Measurements from ENCODE around the gene ALDH1A1.

DNA sequence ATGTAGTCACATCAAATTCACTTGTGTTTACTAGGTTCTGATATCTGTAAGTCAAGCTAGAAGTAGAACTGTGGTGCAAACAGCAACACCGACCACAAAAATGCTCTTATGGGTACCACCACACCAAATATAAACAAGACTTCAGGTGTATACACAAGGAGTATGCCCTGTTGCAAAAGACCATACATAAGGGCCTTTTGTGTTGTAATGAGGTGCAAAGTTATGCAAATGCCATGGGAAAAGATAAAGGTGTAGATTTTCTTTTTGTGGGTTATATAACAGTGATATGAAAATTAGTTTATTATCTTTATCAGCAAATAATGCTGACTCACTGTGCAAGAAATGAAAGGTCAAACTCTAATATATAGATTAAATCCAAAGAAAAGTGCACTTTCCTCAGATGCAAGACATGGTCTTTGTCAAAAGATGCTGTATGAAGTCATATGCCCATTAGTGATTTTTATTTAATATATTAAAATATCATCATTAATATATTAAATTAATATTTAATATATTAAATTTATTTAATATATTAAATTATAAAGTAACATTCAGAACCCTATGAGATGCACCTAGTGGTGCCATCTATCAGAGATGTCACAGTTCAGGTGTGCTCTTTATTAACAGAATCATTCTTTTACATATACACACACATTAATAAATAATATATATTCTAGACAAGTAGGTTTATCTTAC is 26.7 kb upstream of the ALDH1A1 start:
- TF ChIP-seq POLR2AphosphoS5 (IDR thresholded peaks at IDR 0.05; ENCODE audit: low read depth, low read length) (no peak), RBBP5 (IDR thresholded peaks at IDR 0.05; ENCODE audit: borderline replicate concordance, low read depth, low read length) (no peak), CTCF (IDR thresholded peaks at IDR 0.05; ENCODE audit: control extremely low read depth in 1 of 3, insufficient read depth in 1 of 3, low read depth in 1 of 3, low read length in 3 of 3) (no peak), TCF12 (IDR thresholded peaks at IDR 0.05; ENCODE audit: low read depth, low read length) (no peak), BCL11A (IDR thresholded peaks at IDR 0.05; ENCODE audit: low read depth in 2 of 2, low read length in 2 of 2) (no peak), SIRT6 (IDR thresholded peaks at IDR 0.05; ENCODE audit: low read length) (no peak), EZH2 (IDR thresholded peaks at IDR 0.05; ENCODE audit: low read depth, low read length, severe bottlenecking) (no peak), MAFK (IDR thresholded peaks at IDR 0.05; ENCODE audit: low read depth, low read length) (no peak), EP300 (IDR thresholded peaks at IDR 0.05; ENCODE audit: borderline replicate concordance in 1 of 2, low read depth in 2 of 2, low read length in 2 of 2) (no peak), SP1 (IDR thresholded peaks at IDR 0.05; ENCODE audit: low read depth, low read length) (no peak), TEAD4 (IDR thresholded peaks at IDR 0.05; ENCODE audit: low read depth, low read length) (no peak), ZNF274 (IDR thresholded peaks at IDR 0.05; ENCODE audit: borderline replicate concordance, extremely low read depth, low read length) (no peak), CEBPB (IDR thresholded peaks at IDR 0.05; ENCODE audit: low read depth, low read length) (no peak)

Measured in H1 (cell line).